ENCODE results near the gene NUP214.
"Not testable (repeated sequence)": the region's sequence is repeated elsewhere in the genome, so short reads cannot be mapped to it uniquely, and the experiment has no call there.

NUP214 gene

GRCh38 chr9:131097948-131098278 lies 27.5 kb upstream of the NUP214 start:
- H3K27ac ChIP-seq (ENCODE audit: low read depth, low read length) = no peak overlapping the region
- H3K4me1 ChIP-seq (ENCODE audit: control insufficient read depth, insufficient read depth, low read length) = peaks cover 30% of the 10 kb centered on the region
- no peak overlapping the region for H3K4me3 ChIP-seq (ENCODE audit: low read depth, low read length)
- H3K27me3 ChIP-seq (ENCODE audit: control insufficient read depth, insufficient read depth, low read length) = 0 out of 2 replicates have a peak, but pooled peaks cover 6% of the 10 kb centered on the region
- no peaks in the 10 kb centered on the region for H3K9me3 ChIP-seq (ENCODE audit: control insufficient read depth, insufficient read depth, low read length)
- no peak overlapping the region for H3K9ac ChIP-seq (ENCODE audit: low read depth, low read length)
- peaks cover 19% of the 10 kb centered on the region for H3K36me3 ChIP-seq (ENCODE audit: control insufficient read depth, insufficient read depth, low read length)

DNA sequence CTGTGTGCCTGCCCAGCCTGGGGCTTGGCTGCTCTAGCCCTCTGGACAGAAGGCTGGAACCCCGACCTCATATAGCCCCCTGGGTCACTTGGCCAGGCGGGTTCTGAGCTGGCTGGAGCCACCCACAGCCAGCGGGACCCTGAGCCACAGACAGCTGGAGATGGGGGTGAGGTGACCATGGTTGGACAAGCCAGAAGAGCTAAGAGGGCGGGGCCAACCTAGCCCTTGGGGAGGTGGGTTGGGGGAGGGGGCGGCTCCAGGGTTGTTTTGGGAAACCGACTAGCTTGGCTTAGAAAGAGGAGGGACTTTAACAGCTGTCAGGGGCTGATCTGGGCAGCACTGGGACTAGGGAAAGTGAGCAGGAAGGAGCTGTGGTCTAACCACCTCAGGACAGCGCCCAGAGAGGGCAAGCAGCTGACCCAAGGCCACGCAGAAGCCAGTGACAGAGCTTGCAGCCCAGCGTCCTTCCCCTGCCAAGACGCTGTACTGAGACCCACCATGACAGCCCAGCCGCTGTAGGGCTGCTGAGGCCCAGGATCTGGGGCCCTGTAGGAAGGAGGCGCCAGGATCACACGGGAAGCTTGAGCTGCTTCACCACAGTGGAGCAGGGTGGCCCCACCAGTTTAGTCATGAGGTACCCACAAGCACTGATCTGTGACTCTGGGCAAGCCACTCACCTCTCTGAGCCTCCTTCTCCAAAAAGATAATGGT lies 26.8 kb upstream of the NUP214 start:
- H3K27me3 ChIP-seq (ENCODE audit: control insufficient read depth, insufficient read depth, low read length) = 0 out of 2 replicates have a peak, but pooled peaks cover 6% of the 10 kb centered on the region
- no peak overlapping the region for H3K4me3 ChIP-seq (ENCODE audit: low read depth, low read length)
- H3K27ac ChIP-seq (ENCODE audit: low read depth, low read length) = no peak overlapping the region
- H3K4me1 ChIP-seq (ENCODE audit: control insufficient read depth, insufficient read depth, low read length) = peaks cover 32% of the 10 kb centered on the region
- H3K9ac ChIP-seq (ENCODE audit: low read depth, low read length) = no peak overlapping the region
- H3K9me3 ChIP-seq (ENCODE audit: control insufficient read depth, insufficient read depth, low read length) = no peaks in the 10 kb centered on the region
- H3K36me3 ChIP-seq (ENCODE audit: control insufficient read depth, insufficient read depth, low read length) = peaks cover 22% of the 10 kb centered on the region

DNA sequence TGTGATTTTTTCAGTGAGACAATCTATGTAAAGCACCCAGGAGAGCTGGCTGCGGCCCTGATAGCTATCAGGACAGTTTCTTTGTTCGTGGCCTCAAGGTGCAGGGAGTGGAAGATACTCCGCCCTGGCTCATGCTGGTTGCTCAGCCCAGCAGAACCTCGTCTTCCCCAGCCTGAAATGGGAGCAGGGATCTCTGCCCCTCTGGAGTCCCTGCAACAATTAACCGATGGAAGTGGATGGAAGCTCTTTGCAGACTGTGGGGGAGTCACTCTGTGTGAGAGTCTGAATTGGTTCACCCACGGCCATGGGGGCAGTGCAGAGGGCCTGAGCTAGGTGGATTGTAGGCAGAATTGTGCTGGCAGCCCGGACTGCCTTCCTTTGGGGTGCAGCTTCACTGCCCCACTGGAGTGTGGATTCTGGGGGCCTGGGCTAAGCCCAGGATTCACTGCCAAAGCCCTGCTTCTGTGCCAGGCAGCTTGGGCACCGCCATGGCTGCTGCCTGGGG lies 26.2 kb upstream of the NUP214 start:
- peaks cover 22% of the 10 kb centered on the region for H3K36me3 ChIP-seq (ENCODE audit: control insufficient read depth, insufficient read depth, low read length)
- H3K9me3 ChIP-seq (ENCODE audit: control insufficient read depth, insufficient read depth, low read length) = no peaks in the 10 kb centered on the region
- no peak overlapping the region for H3K9ac ChIP-seq (ENCODE audit: low read depth, low read length)
- peaks cover 38% of the 10 kb centered on the region for H3K4me1 ChIP-seq (ENCODE audit: control insufficient read depth, insufficient read depth, low read length)
- 0 out of 2 replicates have a peak, but pooled peaks cover 6% of the 10 kb centered on the region for H3K27me3 ChIP-seq (ENCODE audit: control insufficient read depth, insufficient read depth, low read length)
- no peak overlapping the region for H3K4me3 ChIP-seq (ENCODE audit: low read depth, low read length)
- no peak overlapping the region for H3K27ac ChIP-seq (ENCODE audit: low read depth, low read length)

DNA sequence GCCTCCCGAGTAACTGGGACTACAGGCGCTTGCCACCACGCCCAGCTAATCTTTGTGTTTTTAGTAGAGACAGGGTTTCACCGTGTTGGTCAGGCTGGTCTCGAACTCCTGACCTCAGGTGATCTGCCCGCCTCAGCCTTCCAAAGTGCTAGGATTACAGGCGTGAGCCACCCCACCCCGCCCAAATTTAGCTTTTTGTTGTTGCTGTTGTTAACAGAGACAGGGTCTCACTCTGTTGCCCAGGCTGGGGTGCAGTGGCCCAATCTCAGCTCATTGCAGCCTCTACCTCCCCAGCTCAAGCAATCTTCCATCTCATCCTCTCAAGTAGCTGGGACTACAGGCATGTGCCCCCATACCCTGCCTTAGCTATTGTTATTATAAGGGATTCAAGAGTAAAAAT lies 25.5 kb upstream of the NUP214 start:
- Histone ChIP-seq H3K36me3 (ENCODE audit: control insufficient read depth, insufficient read depth, low read length) (peaks cover 22% of the 10 kb centered on the region), H3K4me1 (ENCODE audit: control insufficient read depth, insufficient read depth, low read length) (peaks cover 40% of the 10 kb centered on the region), H3K9ac (ENCODE audit: low read depth, low read length) (peak overlapping the region; percentile 57; the same call in 1 of the 2 replicates)
- H3K27ac ChIP-seq (ENCODE audit: low read depth, low read length); H3K9me3 ChIP-seq (ENCODE audit: control insufficient read depth, insufficient read depth, low read length); H3K4me3 ChIP-seq (ENCODE audit: low read depth, low read length); H3K27me3 ChIP-seq (ENCODE audit: control insufficient read depth, insufficient read depth, low read length): not testable (repeated sequence)

GRCh38 chr9:131100445-131100844 lies 24.9 kb upstream of the NUP214 start:
- Histone ChIP-seq H3K4me3 (ENCODE audit: low read depth, low read length) (no peak overlapping the region), H3K9ac (ENCODE audit: low read depth, low read length) (peak overlapping the region; percentile 57; the same call in 1 of the 2 replicates)

GRCh38 chr9:131101207-131101964 lies 24.0 kb upstream of the NUP214 start:
- Histone ChIP-seq H3K4me3 (ENCODE audit: low read depth, low read length) (no peak overlapping the region), H3K36me3 (ENCODE audit: control insufficient read depth, insufficient read depth, low read length) (peaks cover 33% of the 10 kb centered on the region), H3K27me3 (ENCODE audit: control insufficient read depth, insufficient read depth, low read length) (no peaks in the 10 kb centered on the region), H3K9ac (ENCODE audit: low read depth, low read length) (no peak overlapping the region), H3K27ac (ENCODE audit: low read depth, low read length) (no peak overlapping the region), H3K9me3 (ENCODE audit: control insufficient read depth, insufficient read depth, low read length) (no peaks in the 10 kb centered on the region), H3K4me1 (ENCODE audit: control insufficient read depth, insufficient read depth, low read length) (peaks cover 35% of the 10 kb centered on the region)

More at GRCh38 chr9:131100445-131100844, 24.9 kb upstream of the NUP214 start:
- Histone ChIP-seq H3K4me1 (ENCODE audit: control insufficient read depth, insufficient read depth, low read length) (peaks cover 40% of the 10 kb centered on the region), H3K27ac (ENCODE audit: low read depth, low read length) (no peak overlapping the region), H3K27me3 (ENCODE audit: control insufficient read depth, insufficient read depth, low read length) (0 out of 2 replicates have a peak, but pooled peaks cover 5% of the 10 kb centered on the region), H3K36me3 (ENCODE audit: control insufficient read depth, insufficient read depth, low read length) (peaks cover 23% of the 10 kb centered on the region), H3K9me3 (ENCODE audit: control insufficient read depth, insufficient read depth, low read length) (no peaks in the 10 kb centered on the region)

- H3K4me3 ChIP-seq (ENCODE audit: low read depth, low read length) = no peak overlapping the region
- H3K27ac ChIP-seq (ENCODE audit: low read depth, low read length) = no peak overlapping the region
- H3K36me3 ChIP-seq (ENCODE audit: control insufficient read depth, insufficient read depth, low read length) = peaks cover 39% of the 10 kb centered on the region
- peaks cover 25% of the 10 kb centered on the region for H3K4me1 ChIP-seq (ENCODE audit: control insufficient read depth, insufficient read depth, low read length)
- H3K27me3 ChIP-seq (ENCODE audit: control insufficient read depth, insufficient read depth, low read length) = no peaks in the 10 kb centered on the region
- no peaks in the 10 kb centered on the region for H3K9me3 ChIP-seq (ENCODE audit: control insufficient read depth, insufficient read depth, low read length)
- no peak overlapping the region for H3K9ac ChIP-seq (ENCODE audit: low read depth, low read length)
These were observed 22.4 kb upstream of the NUP214 start for GRCh38 chr9:131103024-131103423.

DNA sequence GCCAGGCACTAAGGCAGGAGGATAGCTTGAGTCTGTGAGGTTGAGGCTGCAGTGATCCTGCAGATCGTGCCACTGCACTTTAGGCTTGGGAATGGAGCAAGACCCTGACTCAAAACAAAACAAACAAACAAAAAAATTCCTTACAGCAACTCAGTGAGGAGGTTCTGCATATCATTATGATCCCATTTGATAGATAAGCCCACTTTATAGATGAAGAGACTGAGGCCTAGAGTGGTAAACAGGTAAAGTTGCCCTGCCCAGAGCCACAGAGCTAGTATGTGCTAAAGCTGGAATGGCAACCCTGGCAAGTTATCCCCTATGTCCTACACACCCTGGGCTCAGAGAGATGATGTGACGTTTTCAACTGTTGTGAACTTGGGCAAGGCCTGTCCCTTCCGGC lies 21.9 kb upstream of the NUP214 start:
- H3K27ac ChIP-seq (ENCODE audit: low read depth, low read length) = no peak overlapping the region
- peaks cover 21% of the 10 kb centered on the region for H3K4me1 ChIP-seq (ENCODE audit: control insufficient read depth, insufficient read depth, low read length)
- no peak overlapping the region for H3K4me3 ChIP-seq (ENCODE audit: low read depth, low read length)
- H3K36me3 ChIP-seq (ENCODE audit: control insufficient read depth, insufficient read depth, low read length) = peaks cover 42% of the 10 kb centered on the region
- no peaks in the 10 kb centered on the region for H3K27me3 ChIP-seq (ENCODE audit: control insufficient read depth, insufficient read depth, low read length)
- H3K9me3 ChIP-seq (ENCODE audit: control insufficient read depth, insufficient read depth, low read length) = no peaks in the 10 kb centered on the region
- H3K9ac ChIP-seq (ENCODE audit: low read depth, low read length) = no peak overlapping the region

DNA sequence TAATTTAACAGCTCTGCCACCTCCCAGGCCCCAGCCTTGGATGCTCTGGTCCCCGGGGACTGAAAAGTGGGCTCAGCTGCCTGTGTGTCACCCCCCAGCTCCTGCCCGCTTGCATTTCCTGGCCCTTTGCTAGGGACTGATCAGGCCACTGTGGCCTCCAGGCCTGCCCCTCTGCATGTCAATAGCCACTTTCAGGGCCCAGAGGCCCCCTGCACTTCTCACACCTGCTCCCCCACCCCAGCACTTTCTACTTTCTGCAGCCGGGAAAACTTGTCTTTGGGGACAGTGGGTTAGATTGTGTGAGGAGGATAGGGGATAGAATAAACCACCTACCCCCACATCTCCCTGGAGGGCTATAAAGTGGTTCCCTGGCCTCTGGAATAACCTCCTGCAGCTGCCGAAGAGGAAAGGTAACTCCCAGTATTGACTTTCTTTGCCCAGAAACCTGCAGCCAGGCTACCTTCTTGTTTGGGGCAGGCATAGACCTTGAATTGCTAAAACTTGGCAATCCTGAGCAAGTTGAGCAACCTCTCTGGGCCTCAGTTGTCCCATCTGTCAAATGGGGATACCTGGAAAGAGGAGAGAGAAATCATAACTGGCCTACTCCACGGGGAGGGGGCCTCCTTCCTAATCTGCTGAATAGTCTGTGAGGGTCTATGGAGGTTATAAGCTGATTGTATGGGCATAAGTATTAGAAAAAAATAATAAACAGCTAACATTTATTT lies 21.2 kb upstream of the NUP214 start:
- Histone ChIP-seq H3K36me3 (ENCODE audit: control insufficient read depth, insufficient read depth, low read length) (peaks cover 42% of the 10 kb centered on the region), H3K4me3 (ENCODE audit: low read depth, low read length) (no peak overlapping the region), H3K27ac (ENCODE audit: low read depth, low read length) (no peak overlapping the region), H3K9me3 (ENCODE audit: control insufficient read depth, insufficient read depth, low read length) (no peaks in the 10 kb centered on the region), H3K27me3 (ENCODE audit: control insufficient read depth, insufficient read depth, low read length) (no peaks in the 10 kb centered on the region), H3K9ac (ENCODE audit: low read depth, low read length) (no peak overlapping the region), H3K4me1 (ENCODE audit: control insufficient read depth, insufficient read depth, low read length) (peaks cover 15% of the 10 kb centered on the region)

GRCh38 chr9:131105952-131106351 lies 19.4 kb upstream of the NUP214 start:
- Histone ChIP-seq H3K4me3 (ENCODE audit: low read depth, low read length) (no peak overlapping the region), H3K9ac (ENCODE audit: low read depth, low read length) (no peak overlapping the region), H3K27me3 (ENCODE audit: control insufficient read depth, insufficient read depth, low read length) (no peaks in the 10 kb centered on the region), H3K9me3 (ENCODE audit: control insufficient read depth, insufficient read depth, low read length) (no peaks in the 10 kb centered on the region), H3K4me1 (ENCODE audit: control insufficient read depth, insufficient read depth, low read length) (peaks cover 15% of the 10 kb centered on the region), H3K36me3 (ENCODE audit: control insufficient read depth, insufficient read depth, low read length) (peaks cover 39% of the 10 kb centered on the region), H3K27ac (ENCODE audit: low read depth, low read length) (no peak overlapping the region)

Measured in HUES48 (cell line).